Measurements from ENCODE around the gene WDR54. TPM values are rescaled to one million over a fixed set of nuclear protein-coding genes. Genes with fewer than 3 reads are reported as not detected.
A peak's percentile ranks its signal among the peaks of the same experiment; 100 is the strongest.

The WDR54 gene
- polyA plus RNA-seq, 1 of the 3 experiments (the other 2 are of a cell fraction) = 61.6 TPM

- no peak overlapping the region for H2AFZ ChIP-seq (ENCODE audit: low read depth)
- peak overlapping the region in 1 of 2 experiments; percentile 12; a peak in 1 of 4 replicates for H3K27ac ChIP-seq (ENCODE audit: low read depth in 2 of 2, low read length in 1 of 2)
- no peaks in the 10 kb centered on the region for H3K9me2 ChIP-seq
- H3K27me3 ChIP-seq (ENCODE audit: insufficient read depth) = no peaks in the 10 kb centered on the region
- CTCF ChIA-PET = interaction anchor here (1.5 kb wide), 1 partner anchor 14 kb away, joined by 3 read pairs; no protein-coding TSS in a partner anchor
- no peaks in the 10 kb centered on the region for H4K20me1 ChIP-seq (ENCODE audit: insufficient read depth)
- no peaks in the 10 kb centered on the region for H3K79me2 ChIP-seq (ENCODE audit: insufficient read depth)
- no peak overlapping the region for H3K4me3 ChIP-seq (ENCODE audit: low read depth in 2 of 2, low read length in 1 of 2)
- no peaks in the 10 kb centered on the region for H3K36me3 ChIP-seq (replicated peaks in 1 of 2; ENCODE audit: control insufficient read depth in 1 of 2, insufficient read depth in 2 of 2, low read length in 1 of 2)
- H3K9me3 ChIP-seq = no peaks in the 10 kb centered on the region
- POLR2A ChIA-PET = no interaction called here
- no peak overlapping the region for H3K9ac ChIP-seq
- no peak for DNase-seq
- H3F3A ChIP-seq (replicated peaks; ENCODE audit: insufficient read depth) = no peaks in the 10 kb centered on the region
- TF ChIP-seq MXI1 (IDR thresholded peaks at IDR 0.05; ENCODE audit: low read depth, low read length) (no peak), USF1 (IDR thresholded peaks at IDR 0.05; ENCODE audit: borderline replicate concordance, low read depth) (no peak)
- peaks cover 2 to 9% of the 10 kb centered on the region in 2 experiments; a peak in 2 of 4 replicates for H3K4me1 ChIP-seq (ENCODE audit: control insufficient read depth in 1 of 2, insufficient read depth in 2 of 2, low read depth in 1 of 2, low read length in 1 of 2)
- H3K4me2 ChIP-seq = no peak overlapping the region
Observed at GRCh38 chr2:74406035-74406434, 15.5 kb upstream of the WDR54 start.

- Histone ChIP-seq H3K4me1 (ENCODE audit: control insufficient read depth in 1 of 2, insufficient read depth in 2 of 2, low read depth in 1 of 2, low read length in 1 of 2) (peaks cover 2 to 9% of the 10 kb centered on the region in 2 experiments; a peak in 2 of 4 replicates), H3K9me3 (no peaks in the 10 kb centered on the region), H2AFZ (ENCODE audit: low read depth) (no peak overlapping the region), H3K4me3 (ENCODE audit: low read depth in 2 of 2, low read length in 1 of 2) (no peak overlapping the region), H3K27me3 (ENCODE audit: insufficient read depth) (no peaks in the 10 kb centered on the region), H3K9me2 (no peaks in the 10 kb centered on the region), H3F3A (replicated peaks; ENCODE audit: insufficient read depth) (no peaks in the 10 kb centered on the region), H3K27ac (ENCODE audit: low read depth in 2 of 2, low read length in 1 of 2) (no peak overlapping the region), H3K79me2 (ENCODE audit: insufficient read depth) (no peaks in the 10 kb centered on the region), H3K36me3 (replicated peaks in 1 of 2; ENCODE audit: control insufficient read depth in 1 of 2, insufficient read depth in 2 of 2, low read length in 1 of 2) (no peaks in the 10 kb centered on the region), H3K4me2 (no peak overlapping the region), H3K9ac (no peak overlapping the region), H4K20me1 (ENCODE audit: insufficient read depth) (no peaks in the 10 kb centered on the region)
- TF ChIP-seq MEF2A (IDR thresholded peaks at IDR 0.05; ENCODE audit: borderline replicate concordance, low read depth) (no peak), SIN3A (IDR thresholded peaks at IDR 0.05; ENCODE audit: borderline replicate concordance, low read depth, low read length) (no peak), TAF1 (IDR thresholded peaks at IDR 0.05; ENCODE audit: borderline replicate concordance, low read depth, low read length) (no peak), FOXJ3 (CRISPR knock-in tag; IDR thresholded peaks at IDR 0.05) (no peak), FOSL2 (IDR thresholded peaks at IDR 0.05; ENCODE audit: borderline replicate concordance, low read depth) (no peak), MAX (IDR thresholded peaks at IDR 0.05; ENCODE audit: low read depth) (no peak), USF1 (IDR thresholded peaks at IDR 0.05; ENCODE audit: borderline replicate concordance, low read depth) (no peak), GATA2 (CRISPR knock-in tag; IDR thresholded peaks at IDR 0.05) (no peak), POLR2AphosphoS5 (IDR thresholded peaks at IDR 0.05; ENCODE audit: low read depth, low read length) (no peak), USF2 (IDR thresholded peaks at IDR 0.05; ENCODE audit: borderline replicate concordance, low read depth, low read length) (no peak), RXRA (IDR thresholded peaks at IDR 0.05; ENCODE audit: borderline replicate concordance, low read depth) (no peak)
- ChIA-PET CTCF (interaction anchor here (1.9 to 2.9 kb wide), 2 partner anchors 7 to 16 kb away, joined by 5 to 12 read pairs; no protein-coding TSS in a partner anchor), POLR2A (no interaction called here)
- 67% methylated on average over 5 of the region's 5 CpGs for WGBS (ENCODE audit: low lambda C conversion rate)
- DNase-seq = no peak
Observed at GRCh38 chr2:74407682-74408081, 13.8 kb upstream of the WDR54 start.
